Hematopoietic multipotent progenitor cell (in vitro differentiated cells): ENCODE measurements around the gene TARS2. TPM values are rescaled to one million over a fixed set of nuclear protein-coding genes. Genes with fewer than 3 reads are reported as not detected.

Experiments used
- DNase-seq, 3 donors: peaks; one replicate each; pipeline ENCODE4 v3.0.0-alpha.2; 2011 to 2015; ENCODE audit warnings: low read depth in 2 of 3, low spot score in 2 of 3
- total RNA-seq: library from RNA; depleted of rRNA; stranded (reverse); fragments of >200 nt; gene quantifications from one replicate; pipeline ENCODE4 v1.2.3, GENCODE V29; 2012

The TARS2 gene
- total RNA-seq, 1 donor = 32.3 TPM

- no peak for DNase-seq
These were observed 48.5 kb downstream of the TARS2 start for GRCh38 chr1:150535511-150536287.

- no peak for DNase-seq
These were observed 49.9 kb downstream of the TARS2 start for GRCh38 chr1:150536836-150537731.

GRCh38 chr1:150537732-150538684 is 50.8 kb downstream of the TARS2 start:
- DNase-seq = no peak

GRCh38 chr1:150543500-150544143 is 56.4 kb downstream of the TARS2 start:
- DNase-seq = no peak

- no peak for DNase-seq
These were observed 57.0 kb downstream of the TARS2 start for GRCh38 chr1:150544204-150544603.

GRCh38 chr1:150545486-150546032 is 58.3 kb downstream of the TARS2 start:
- DNase-seq = no peak

GRCh38 chr1:150546294-150546937 is 59.2 kb downstream of the TARS2 start:
- DNase-seq = no peak

- no peak for DNase-seq
These were observed 61.1 kb downstream of the TARS2 start for GRCh38 chr1:150548324-150548631.

- DNase-seq = peak in 2 of 3 donors; percentile 46 to 48
These were observed 61.6 kb downstream of the TARS2 start, which contains the start of gene ADAMTSL4 for GRCh38 chr1:150548632-150549495. Gene ADAMTSL4, plus strand, starts transcription at chr1:150549408. Its CDS starts 2,881 bp downstream, at chr1:150552289.

- no peak for DNase-seq
These were observed 62.4 kb downstream of the TARS2 start for GRCh38 chr1:150549496-150550221.

GRCh38 chr1:150550222-150551050 is 63.2 kb downstream of the TARS2 start:
- DNase-seq = no peak

GRCh38 chr1:150551051-150551783 is 64.0 kb downstream of the TARS2 start:
- peak in 1 of 3 donors; percentile 46 for DNase-seq

- DNase-seq = no peak
These were observed 64.5 kb downstream of the TARS2 start for GRCh38 chr1:150551784-150552127.

- DNase-seq = peak in 2 of 3 donors; percentile 87 to 88
These were observed 65.1 kb downstream of the TARS2 start for GRCh38 chr1:150552128-150552910.

- no peak for DNase-seq
These were observed 65.7 kb downstream of the TARS2 start for GRCh38 chr1:150552911-150553289.
